HG03095 (cell line): ENCODE measurements around the gene JAK1.
A peak's percentile ranks its signal among the peaks of the same experiment; 100 is the strongest.

Experiments used
- ATAC-seq: cut with Tn5 transposase; IDR thresholded peaks from one replicate; pipeline ENCODE4 v1.9.1; 2021; ENCODE audit warnings: moderate library complexity; ENCODE audit not compliant: unreplicated experiment

JAK1 gene

DNA sequence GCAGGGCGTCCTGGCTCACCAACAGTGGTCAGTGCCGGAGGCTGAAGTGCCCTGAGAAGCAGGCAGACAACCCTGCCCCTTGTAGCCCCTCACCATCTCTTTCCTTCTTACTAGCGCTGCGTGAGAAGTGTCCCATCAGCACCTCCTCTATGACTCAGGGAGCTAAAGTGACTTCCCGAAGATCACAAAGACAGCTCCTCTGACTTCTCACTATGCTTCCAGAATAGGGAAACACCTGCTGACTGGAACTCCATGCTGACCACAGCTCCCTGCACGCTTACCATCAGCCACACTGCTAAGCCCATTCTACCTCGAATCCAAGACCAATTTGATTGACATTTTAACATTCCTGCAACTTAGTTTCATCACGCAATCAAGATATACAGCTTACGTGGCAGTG, 92.8 kb downstream of the JAK1 start:
- no peak for ATAC-seq

DNA sequence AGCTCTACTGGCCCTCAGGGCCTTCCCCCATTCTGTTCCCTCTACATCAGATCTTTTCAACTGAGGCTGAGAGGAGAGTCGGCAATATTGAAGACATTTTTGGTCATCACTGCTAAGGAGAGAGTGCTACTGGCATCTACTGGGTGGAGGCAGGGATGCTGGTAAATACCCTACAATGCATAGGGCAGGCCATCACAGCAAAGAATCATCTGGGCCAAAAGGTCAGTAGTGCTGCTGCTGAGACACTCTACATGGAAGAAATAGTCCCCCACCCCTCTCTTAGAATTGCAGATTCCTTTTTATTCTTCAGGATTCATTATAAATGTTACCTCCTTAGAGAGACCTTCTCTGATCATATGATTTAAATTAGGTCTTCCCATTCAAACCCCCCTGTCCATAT, 94.3 kb downstream of the JAK1 start:
- ATAC-seq = no peak

GRCh38 chr1:64871256-64871655, 95.1 kb downstream of the JAK1 start:
- ATAC-seq = no peak

DNA sequence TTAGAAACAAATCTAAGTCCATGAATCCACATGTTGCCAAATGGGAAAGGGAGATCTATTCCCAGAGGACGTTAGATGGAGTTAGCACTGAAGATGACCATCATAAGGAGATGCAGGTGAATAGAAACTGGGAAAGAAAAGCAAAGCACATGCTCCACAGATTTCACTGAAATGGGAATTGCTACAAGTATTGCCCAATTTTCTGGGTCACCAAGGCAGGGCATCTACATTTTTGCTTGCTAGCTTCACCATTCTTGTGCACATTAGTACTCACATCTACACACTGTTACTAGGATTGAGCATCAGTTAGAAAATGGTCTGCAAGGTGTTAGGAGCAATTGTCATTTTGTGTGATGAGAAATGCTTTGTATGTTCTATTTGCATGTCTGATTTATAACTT, 99.1 kb downstream of the JAK1 start:
- no peak for ATAC-seq

- no peak for ATAC-seq
Observed at GRCh38 chr1:64866689-64867088, 99.7 kb downstream of the JAK1 start.

- ATAC-seq = no peak
Observed at GRCh38 chr1:64865105-64865757, 101.1 kb downstream of the JAK1 start.

GRCh38 chr1:64864018-64864940, 102.1 kb downstream of the JAK1 start:
- peak; percentile 100 for ATAC-seq

DNA sequence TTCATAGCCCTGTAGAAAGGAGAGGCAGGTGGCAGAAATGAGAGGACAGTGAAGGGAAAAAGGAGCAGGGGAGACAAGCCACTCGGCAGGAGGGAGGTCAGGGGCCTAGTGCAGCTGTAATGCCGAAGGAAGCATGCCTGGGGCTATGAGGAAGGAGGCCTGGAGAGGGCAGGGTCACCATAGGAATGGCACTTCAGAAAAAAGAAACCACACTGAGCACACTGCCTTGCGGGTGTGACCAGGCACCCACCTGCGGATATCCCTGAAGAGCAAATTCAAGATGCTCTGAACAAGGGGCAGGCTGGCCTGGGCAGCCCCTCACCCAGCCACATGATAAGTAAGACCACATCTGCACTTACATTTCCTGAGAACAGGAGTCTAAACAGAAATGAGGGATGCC, 104.7 kb downstream of the JAK1 start:
- no peak for ATAC-seq

DNA sequence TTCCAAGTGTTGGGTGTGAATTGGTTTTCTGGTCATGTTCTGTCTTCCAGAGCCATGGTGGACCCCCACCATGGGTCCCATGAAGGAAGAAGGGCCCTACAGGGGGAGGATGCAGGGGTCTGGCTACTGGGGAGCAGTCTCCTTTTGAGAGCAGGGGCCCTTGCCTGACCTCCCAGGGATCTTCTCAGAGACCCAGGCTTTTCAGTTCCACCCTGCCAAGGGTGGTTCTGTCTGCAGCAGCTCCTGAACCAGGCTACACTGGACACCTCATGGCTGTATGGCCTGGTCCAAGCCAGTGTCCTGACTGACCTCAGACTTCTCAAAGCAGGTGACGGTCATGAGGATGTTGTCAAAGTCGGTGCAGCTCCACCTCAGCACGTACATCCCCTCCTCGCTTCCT, 109.0 kb downstream of the JAK1 start:
- no peak for ATAC-seq

- no peak for ATAC-seq
Observed at GRCh38 chr1:64856553-64856952, 109.8 kb downstream of the JAK1 start.

DNA sequence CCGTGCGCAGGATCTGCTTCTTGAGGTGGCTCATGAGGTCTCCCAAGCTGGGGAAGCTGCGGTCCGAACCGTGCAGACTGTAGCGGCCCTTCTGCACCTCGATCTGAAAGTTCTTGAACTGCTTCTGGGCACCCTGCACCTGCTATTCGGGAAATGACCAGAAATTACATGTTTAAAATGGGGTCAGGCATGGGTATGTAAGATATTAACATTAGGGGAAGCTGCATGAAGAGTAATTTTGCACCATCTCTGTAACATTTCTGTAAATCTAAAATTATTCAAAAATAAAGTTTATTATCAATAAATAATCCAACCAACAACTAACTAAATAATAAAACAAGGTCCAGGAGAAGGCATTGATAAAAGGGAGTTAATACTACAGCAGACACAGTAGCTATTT, 110.8 kb downstream of the JAK1 start:
- ATAC-seq = no peak

DNA sequence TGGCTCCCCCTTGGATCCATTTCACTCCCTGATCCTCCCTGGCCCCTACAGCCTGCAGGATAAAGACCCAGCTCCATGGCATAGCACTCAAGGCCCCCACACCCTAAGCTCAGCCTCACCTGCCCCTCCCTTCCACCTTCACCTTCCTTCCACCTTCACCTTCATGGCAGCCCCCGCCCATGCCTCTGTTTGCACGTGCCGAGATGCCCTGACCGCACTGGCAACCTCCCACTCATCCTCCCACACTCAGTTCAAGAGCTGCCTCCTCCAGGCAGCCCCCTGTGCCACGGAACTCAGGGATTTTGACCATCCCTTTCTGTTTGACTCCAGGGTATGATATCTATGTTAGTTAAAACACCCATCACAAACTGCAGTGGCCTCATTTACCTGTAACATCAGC, 111.7 kb downstream of the JAK1 start:
- ATAC-seq = no peak

GRCh38 chr1:64851664-64852063, 114.7 kb downstream of the JAK1 start:
- no peak for ATAC-seq

DNA sequence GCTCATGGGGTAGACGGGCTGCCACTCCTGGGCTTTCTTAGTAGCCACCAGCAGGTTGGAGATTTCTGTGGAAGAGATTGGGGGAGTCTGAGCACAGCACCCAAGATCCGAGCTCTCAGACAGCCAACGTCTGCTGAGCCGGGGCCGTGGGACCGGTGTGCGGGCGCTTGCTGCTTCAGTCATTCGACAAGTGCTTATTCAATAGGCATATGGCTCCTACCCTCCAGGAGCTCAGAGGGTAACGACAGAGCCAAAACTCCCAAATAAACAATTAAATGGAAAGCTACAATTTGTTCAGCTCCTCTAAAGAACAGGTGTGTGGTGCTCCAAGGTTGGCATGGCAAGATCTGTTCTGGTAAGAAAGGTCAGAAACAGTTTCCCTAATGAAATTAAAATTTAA, 115.5 kb downstream of the JAK1 start:
- ATAC-seq = no peak

- ATAC-seq = no peak
Observed at GRCh38 chr1:64849942-64850341, 116.4 kb downstream of the JAK1 start.

DNA sequence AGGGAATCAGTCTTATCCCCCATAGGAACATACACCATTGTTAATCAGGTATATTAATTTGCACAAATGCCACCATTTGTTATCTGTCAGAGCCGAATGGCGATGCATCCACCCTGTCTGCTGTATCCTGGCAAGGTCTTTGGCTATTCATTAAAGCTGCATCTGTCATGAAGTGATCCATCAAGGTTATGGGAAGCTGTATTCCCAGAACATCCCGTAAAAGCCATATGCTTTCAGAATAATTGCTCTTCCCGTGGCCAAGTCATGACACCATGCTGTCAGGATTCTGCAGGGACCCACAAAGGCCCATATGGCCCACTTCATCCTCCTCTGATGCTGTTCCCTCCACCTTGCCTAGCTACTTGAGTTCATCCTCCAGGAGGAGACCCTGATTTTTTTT, 117.5 kb downstream of the JAK1 start:
- no peak for ATAC-seq

- ATAC-seq = no peak
Observed at GRCh38 chr1:64848136-64848535, 118.2 kb downstream of the JAK1 start.

DNA sequence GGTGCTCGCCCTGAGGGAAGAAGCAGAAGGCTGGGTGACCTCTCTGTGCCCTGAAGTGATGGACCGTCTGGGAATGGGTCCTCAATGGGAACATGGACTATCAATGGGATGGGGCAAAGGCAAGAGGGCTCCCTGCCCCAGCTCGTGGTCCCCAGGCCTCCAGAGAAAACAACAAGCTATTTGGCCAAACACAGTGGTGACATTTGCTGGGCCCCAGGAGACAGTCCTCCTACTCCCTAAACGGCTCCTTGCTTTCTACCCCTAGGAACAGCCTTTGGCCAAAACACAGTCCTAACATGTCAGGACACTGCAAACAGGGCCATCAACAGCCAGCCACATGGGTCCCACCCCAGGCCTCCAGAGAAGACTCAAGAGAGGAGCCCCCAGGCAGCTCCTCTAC, 118.7 kb downstream of the JAK1 start:
- ATAC-seq = no peak

GRCh38 chr1:64846573-64847430, 119.5 kb downstream of the JAK1 start:
- ATAC-seq = no peak

DNA sequence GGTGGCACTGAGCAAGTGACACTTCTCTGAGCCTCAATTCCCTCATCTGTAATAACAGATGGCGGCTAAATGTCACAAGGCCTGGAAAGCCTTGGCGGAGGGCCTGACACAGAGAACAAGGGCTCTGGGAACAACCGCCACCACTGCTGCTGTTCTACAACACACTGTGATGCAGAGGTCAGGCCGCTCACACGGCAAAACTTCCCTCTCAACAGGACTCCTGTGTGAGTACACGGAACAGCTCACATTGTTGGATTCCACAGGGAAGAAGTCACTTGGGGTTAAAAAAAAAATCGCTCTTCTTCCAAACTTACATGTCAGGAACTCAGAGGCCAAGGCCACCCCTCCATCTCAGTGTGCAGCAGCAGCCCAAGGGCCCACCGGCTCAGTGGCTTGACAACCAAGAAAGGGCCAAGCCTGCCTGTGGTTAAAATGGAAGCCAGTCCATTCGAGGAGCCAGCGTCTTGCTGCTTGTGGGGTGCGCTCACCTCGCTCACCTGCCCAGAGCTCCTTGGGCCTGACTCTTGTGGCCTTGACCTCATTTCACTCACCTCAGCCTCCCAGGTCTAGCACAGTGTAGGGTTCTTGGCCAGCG, 120.4 kb downstream of the JAK1 start:
- ATAC-seq = no peak

- ATAC-seq = no peak
Observed at GRCh38 chr1:64844609-64845008, 121.7 kb downstream of the JAK1 start.
